HEK293T (cell line): ENCODE results near the gene EIF5A.

Experiments
- BHLHE40 ChIP-seq: fragments of 450-650 bp; IDR thresholded peaks from 2 replicates; pipeline ENCODE4 v1.6.1; 2016; ENCODE audit warnings: mild to moderate bottlenecking, moderate library complexity, borderline replicate concordance
- ELF4 ChIP-seq: fragments of 450-650 bp; IDR thresholded peaks from 2 replicates; pipeline ENCODE4 v1.6.1; 2017; ENCODE audit warnings: antibody characterized with exemption
- FOXA1 ChIP-seq: fragments of 450-650 bp; IDR thresholded peaks from 2 replicates; pipeline ENCODE4 v1.6.1; 2016; ENCODE audit warnings: mild to moderate bottlenecking
- FOXK2 ChIP-seq: fragments of 450-650 bp; IDR thresholded peaks from 2 replicates; pipeline ENCODE4 v1.6.1; 2016; ENCODE audit warnings: mild to moderate bottlenecking
- FOXM1 ChIP-seq: fragments of 450-650 bp; IDR thresholded peaks from 2 replicates; pipeline ENCODE4 v1.6.1; 2017; ENCODE audit warnings: mild to moderate bottlenecking, borderline replicate concordance
- HDGF ChIP-seq: fragments of 450-650 bp; IDR thresholded peaks from 2 replicates; pipeline ENCODE4 v1.6.1; 2017; ENCODE audit warnings: antibody characterized with exemption, borderline replicate concordance
- NFRKB ChIP-seq: fragments of 450-650 bp; IDR thresholded peaks from 2 replicates; pipeline ENCODE4 v1.6.1; 2016; ENCODE audit warnings: mild to moderate bottlenecking, moderate library complexity
- PKNOX1 ChIP-seq: fragments of 450-650 bp; IDR thresholded peaks from 2 replicates; pipeline ENCODE4 v1.6.1; 2016
- SP1 ChIP-seq: fragments of 450-650 bp; IDR thresholded peaks from 2 replicates; pipeline ENCODE4 v1.6.1; 2017
- SUZ12 ChIP-seq: fragments of 450-650 bp; IDR thresholded peaks from 2 replicates; pipeline ENCODE4 v1.6.1; 2016; ENCODE audit warnings: mild to moderate bottlenecking
- TARDBP ChIP-seq: fragments of 450-650 bp; IDR thresholded peaks from 2 replicates; pipeline ENCODE4 v1.6.1; 2016

- TF ChIP-seq FOXA1 (no peak), BHLHE40 (no peak), SP1 (no peak), ELF4 (no peak), SUZ12 (no peak), FOXM1 (no peak), TARDBP (no peak), PKNOX1 (no peak), FOXK2 (no peak), NFRKB (no peak), HDGF (no peak)
These were observed 23.8 kb upstream of the EIF5A start for GRCh38 chr17:7283471-7284216.
